ENCODE results near the gene OGFOD2.

GRCh38 chr12:122974892-122975789 is at the start of gene OGFOD2:
- TF ChIP-seq CTCF (IDR thresholded peaks at IDR 0.05), result no peak
- no peak for TF ChIP-seq POLR2A (IDR thresholded peaks at IDR 0.05)

Measured in heart left ventricle (tissue), 13 donors.